Colonic mucosa (tissue), 4 donors: ENCODE measurements around the gene TMEM138. TPM values are rescaled to one million over a fixed set of nuclear protein-coding genes. Genes with fewer than 3 reads are reported as not detected.

ENCODE experiments used
- DNase-seq: peaks from one replicate; pipeline ENCODE4 v3.0.0-alpha.2; 2020
- H3K27ac ChIP-seq: fragments of 200-600 bp; one replicate; pipeline ENCODE4 v1.8.0; 2021
- H3K27me3 ChIP-seq: fragments of 200-600 bp; one replicate; pipeline ENCODE4 v1.8.0; 2021
- H3K36me3 ChIP-seq: fragments of 200-600 bp; one replicate; pipeline ENCODE4 v1.8.0; 2021
- H3K4me1 ChIP-seq: fragments of 200-600 bp; one replicate; pipeline ENCODE4 v1.8.0; 2021; ENCODE audit warnings: mild to moderate bottlenecking
- H3K4me3 ChIP-seq: fragments of 200-600 bp; one replicate; pipeline ENCODE4 v1.8.0; 2021
- H3K9ac ChIP-seq, 2 donors: one replicate each; pipeline ENCODE4 v1.7.0; 2013; ENCODE audit warnings: control low read depth in 2 of 2, low read depth in 2 of 2, low read length in 2 of 2
- H3K9me3 ChIP-seq: fragments of 200-600 bp; one replicate; pipeline ENCODE4 v1.8.0; 2021
- CTCF ChIP-seq: fragments of 200-600 bp; IDR thresholded peaks from one replicate; pipeline ENCODE4 v1.8.0; 2022; ENCODE audit warnings: antibody characterized with exemption, mild to moderate bottlenecking
- intact Hi-C: fragments of 100-400 bp; cut with DNase I; formaldehyde crosslinking; loops from one replicate; pipeline ENCODE4 v1.14.1; 2022
- total RNA-seq, 2 donors: library from RNA; stranded (reverse); fragmentation: NEBNext Ultra II Directional in 1 of 2; extraction: Animal tissue kit (Norgen Biotek cat#: 25700) in 1 of 2; gene quantifications; one replicate each; pipeline ENCODE4 v1.2.1, GENCODE V29; 2021
- donor health status: healthy.
- donor health status: DM: no; HTN: no; CAD: no.
- donor health status: DM: no; HTN: no; CAD: no.

Gene TMEM138
- total RNA-seq, 2 donors from 2014 or later = 27.4 to 37.7 TPM

- Histone ChIP-seq H3K4me3 (no peak overlapping the region), H3K4me1 (peaks cover 7% of the 10 kb centered on the region), H3K27ac (peak overlapping the region; percentile 67), H3K9ac (peak overlapping the region in 1 of 2 donors; percentile 27), H3K9me3 (no peaks in the 10 kb centered on the region), H3K36me3 (peaks cover 2% of the 10 kb centered on the region), H3K27me3 (no peaks in the 10 kb centered on the region)
- no peak for TF ChIP-seq CTCF
- intact Hi-C loops = no loop called here
- DNase-seq = peak; percentile 69
Measured at GRCh38 chr11:61359516-61359915, 2.7 kb upstream of the TMEM138 start.

- no peaks in the 10 kb centered on the region for H3K9me3 ChIP-seq
- H3K36me3 ChIP-seq = peaks cover 12% of the 10 kb centered on the region
- H3K4me3 ChIP-seq = peak overlapping the region; percentile 67
- no peak for DNase-seq
- peaks cover 7% of the 10 kb centered on the region for H3K4me1 ChIP-seq
- intact Hi-C loops = no loop called here
- TF ChIP-seq CTCF = no peak
- no peaks in the 10 kb centered on the region for H3K27me3 ChIP-seq
- peak overlapping the region; percentile 94 to 100 for H3K9ac ChIP-seq
- H3K27ac ChIP-seq = peak overlapping the region; percentile 98
Measured at GRCh38 chr11:61361237-61361740, 885 bp upstream of the TMEM138 start.

GRCh38 chr11:61362542-61362875, 335 bp downstream of the TMEM138 start:
- Histone ChIP-seq H3K36me3 (peaks cover 16% of the 10 kb centered on the region), H3K4me3 (peak overlapping the region; percentile 67), H3K9ac (peak overlapping the region; percentile 96 to 100), H3K4me1 (peaks cover 7% of the 10 kb centered on the region), H3K9me3 (no peaks in the 10 kb centered on the region), H3K27ac (peak overlapping the region; percentile 98), H3K27me3 (no peaks in the 10 kb centered on the region)
- DNase-seq = peak; percentile 32
- no peak for TF ChIP-seq CTCF
- intact Hi-C loops = no loop called here

DNA sequence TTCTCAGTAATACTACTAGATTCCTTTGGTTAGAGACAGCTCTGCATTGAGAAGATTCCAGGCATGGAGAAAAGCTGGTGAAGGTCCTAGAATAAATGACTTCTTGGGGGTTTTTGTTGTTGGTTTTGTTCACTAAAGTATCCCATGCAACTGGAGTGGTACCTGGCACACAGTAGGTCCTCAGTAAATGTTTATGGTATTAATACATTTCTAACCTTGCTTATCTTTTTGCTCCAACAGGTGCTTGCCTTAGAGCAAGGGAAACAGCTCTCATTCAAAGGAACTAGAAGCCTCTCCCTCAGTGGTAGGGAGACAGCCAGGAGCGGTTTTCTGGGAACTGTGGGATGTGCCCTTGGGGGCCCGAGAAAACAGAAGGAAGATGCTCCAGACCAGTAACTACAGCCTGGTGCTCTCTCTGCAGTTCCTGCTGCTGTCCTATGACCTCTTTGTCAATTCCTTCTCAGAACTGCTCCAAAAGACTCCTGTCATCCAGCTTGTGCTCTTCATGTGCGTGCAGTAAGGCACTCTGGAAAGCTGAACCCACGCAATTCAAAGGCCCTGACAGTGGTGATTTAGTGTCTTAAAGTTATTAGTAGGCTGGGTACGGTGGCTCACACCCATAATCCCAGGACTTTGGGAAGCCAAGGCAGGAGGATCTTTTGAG, 2.0 kb downstream of the TMEM138 start:
- H3K9me3 ChIP-seq = no peaks in the 10 kb centered on the region
- H3K27me3 ChIP-seq = no peaks in the 10 kb centered on the region
- H3K36me3 ChIP-seq = peaks cover 19% of the 10 kb centered on the region
- TF ChIP-seq CTCF = no peak
- intact Hi-C loops = no loop called here
- H3K4me3 ChIP-seq = no peak overlapping the region
- H3K9ac ChIP-seq = no peak overlapping the region
- H3K27ac ChIP-seq = no peak overlapping the region
- peaks cover under 1% of the 10 kb centered on the region for H3K4me1 ChIP-seq
- DNase-seq = no peak

- Histone ChIP-seq H3K27ac (no peak overlapping the region), H3K9me3 (no peaks in the 10 kb centered on the region), H3K27me3 (no peaks in the 10 kb centered on the region), H3K9ac (no peak overlapping the region), H3K4me3 (no peak overlapping the region), H3K36me3 (peaks cover 19% of the 10 kb centered on the region), H3K4me1 (no peaks in the 10 kb centered on the region)
- DNase-seq = no peak
- TF ChIP-seq CTCF = no peak
- intact Hi-C loops = no loop called here
Measured at GRCh38 chr11:61367406-61367805, 5.2 kb downstream of the TMEM138 start.
